HepG2 (cell line): ENCODE data around the gene ZC3H8. TPM values are rescaled to one million over a fixed set of nuclear protein-coding genes. Genes with fewer than 3 reads are reported as not detected.

ENCODE experiments used
- ATRX ChIP-seq: sonication (generic); formaldehyde crosslinking; IDR thresholded peaks from 2 replicates; pipeline ENCODE4 v1.4.0; 2020; ENCODE audit warnings: missing genetic modification reagents, borderline replicate concordance
- CBX5 ChIP-seq: sonication (generic); formaldehyde crosslinking; IDR thresholded peaks from 2 replicates; pipeline ENCODE4 v1.4.0; 2020; ENCODE audit warnings: missing genetic modification reagents, borderline replicate concordance
- CEBPB ChIP-seq: IDR thresholded peaks from 2 replicates; pipeline ENCODE4 v1.6.1; 2011; ENCODE audit warnings: low read depth, low read length, improper control_type of control experiment, borderline replicate concordance
- CREB1 ChIP-seq, 2 experiments: fragments of 450-650 bp in 1 of 2; IDR thresholded peaks; 2 replicates each; pipeline ENCODE4 v1.6.1; 2016 to 2017; ENCODE audit warnings: control low read depth in 1 of 2, mild to moderate bottlenecking in 1 of 2, missing compliant biosample characterization in 1 of 2, missing genetic modification characterization in 1 of 2
- EED ChIP-seq: sonication (generic); formaldehyde crosslinking; IDR thresholded peaks from 2 replicates; pipeline ENCODE4 v1.5.0; 2020; ENCODE audit warnings: mild to moderate bottlenecking, missing genetic modification reagents
- GTF2F1 ChIP-seq: fragments of 150-350 bp; IDR thresholded peaks from 2 replicates; pipeline ENCODE4 v1.6.1; 2014; ENCODE audit warnings: low read length
- HCFC1 ChIP-seq: fragments of 150-350 bp; IDR thresholded peaks from 2 replicates; pipeline ENCODE4 v1.6.1; 2014; ENCODE audit warnings: low read depth, low read length
- KAT2B ChIP-seq: fragments of 150-350 bp; IDR thresholded peaks from 2 replicates; pipeline ENCODE4 v1.6.1; 2014; ENCODE audit warnings: low read depth, low read length, borderline replicate concordance
- KAT8 ChIP-seq: IDR thresholded peaks from 2 replicates; pipeline ENCODE4 v1.6.1; 2016; ENCODE audit warnings: missing genetic modification reagents, missing compliant biosample characterization
- NR2F6 ChIP-seq, 2 experiments: IDR thresholded peaks; 2 replicates each; pipeline ENCODE4 v1.6.1; 2016; ENCODE audit warnings: antibody characterized with exemption in 1 of 2, mild to moderate bottlenecking in 1 of 2
- PRMT3 ChIP-seq: sonication (generic); formaldehyde crosslinking; IDR thresholded peaks from 2 replicates; pipeline ENCODE4 v1.8.1; 2022; ENCODE audit warnings: low read depth, mild to moderate bottlenecking, moderate library complexity, missing genetic modification reagents, borderline replicate concordance
- RAD51 ChIP-seq: fragments of 450-650 bp; IDR thresholded peaks from 2 replicates; pipeline ENCODE4 v1.6.1; 2016; ENCODE audit warnings: borderline replicate concordance
- SOX13 ChIP-seq, 3 experiments: fragments of 450-650 bp in 1 of 3; sonication (generic) in 1 of 3; formaldehyde crosslinking in 1 of 3; IDR thresholded peaks in 2 of 3; conservative IDR thresholded peaks in 1 of 3; 2 replicates each; pipeline versions ENCODE4 v1.5.0 to v1.6.1; 2016 to 2020; ENCODE audit warnings: antibody characterized with exemption in 1 of 3, mild to moderate bottlenecking in 1 of 3, missing compliant biosample characterization in 1 of 3, missing genetic modification reagents in 1 of 3, moderate library complexity in 1 of 3
- TFDP1 ChIP-seq: IDR thresholded peaks from 2 replicates; pipeline ENCODE4 v1.6.1; 2016; ENCODE audit warnings: missing compliant biosample characterization, missing genetic modification reagents, borderline replicate concordance
- WIZ ChIP-seq: sonication (generic); formaldehyde crosslinking; IDR thresholded peaks from 2 replicates; pipeline ENCODE4 v1.5.1; 2020; ENCODE audit warnings: mild to moderate bottlenecking, missing genetic modification reagents
- ZFP36L1 ChIP-seq: sonication (generic); formaldehyde crosslinking; IDR thresholded peaks from 2 replicates; pipeline ENCODE4 v1.8.0; 2022; ENCODE audit warnings: mild to moderate bottlenecking, missing genetic modification reagents, moderate library complexity
- ZNF230 ChIP-seq: sonication (generic); formaldehyde crosslinking; IDR thresholded peaks from 2 replicates; pipeline ENCODE4 v1.4.0; 2020; ENCODE audit warnings: mild to moderate bottlenecking, missing genetic modification reagents
- ZNF33A ChIP-seq: sonication (generic); formaldehyde crosslinking; IDR thresholded peaks from 2 replicates; pipeline ENCODE4 v1.5.1; 2020; ENCODE audit warnings: missing genetic modification reagents, mild to moderate bottlenecking, moderate library complexity, borderline replicate concordance
- ZNF709 ChIP-seq: sonication (generic); formaldehyde crosslinking; IDR thresholded peaks from 2 replicates; pipeline ENCODE4 v1.5.0; 2020; ENCODE audit warnings: mild to moderate bottlenecking, missing genetic modification reagents
- polyA plus RNA-seq, 8 experiments: library from polyadenylated mRNA; depleted of rRNA in 3 of 8; stranded (reverse) in 7 of 8; unstranded in 1 of 8; fragments of >200 nt; fragmentation: Illumina TruSeq in 4 of 8; extraction: Trizol in 4 of 8; gene quantifications; 2 replicates each; pipeline versions ENCODE4 v1.2.1 to v1.2.3, GENCODE V29; 2011 to 2016; ENCODE audit warnings: low read depth in 4 of 8, missing spikeins in 1 of 8, mixed read lengths in 1 of 8; ENCODE audit not compliant: insufficient read depth in 1 of 8
- total RNA-seq, 5 experiments: library from RNA; depleted of rRNA; stranded (reverse); fragments of >200 nt; fragmentation: Illumina TruSeq; extraction: Trizol; gene quantifications; 2 replicates each; pipeline ENCODE4 v1.2.3, GENCODE V29; 2016; ENCODE audit warnings: low read depth in 1 of 5
- TF ChIP-seq, protein P1 (sequence below): sonication (generic); formaldehyde crosslinking; IDR thresholded peaks from 2 replicates; pipeline ENCODE4 v1.5.1; 2020; ENCODE audit warnings: missing genetic modification reagents, mild to moderate bottlenecking, borderline replicate concordance
- TF ChIP-seq, protein P2 (sequence below): sonication (generic); formaldehyde crosslinking; IDR thresholded peaks from 2 replicates; pipeline ENCODE4 v1.4.0; 2020; ENCODE audit warnings: missing genetic modification reagents, borderline replicate concordance
- TF ChIP-seq, protein P3 (sequence below): sonication (generic); formaldehyde crosslinking; IDR thresholded peaks from 2 replicates; pipeline ENCODE4 v1.5.1; 2020; ENCODE audit warnings: missing genetic modification reagents, mild to moderate bottlenecking, borderline replicate concordance

ZC3H8 gene
- total and polyA plus RNA-seq, 2 of the 13 experiments (the other 11 are each of a cell fraction or from before 2014, with no cell fraction given): 4.5 to 17.0 TPM

- TF ChIP-seq CEBPB (peak; percentile 64; the same call in 1 of the 2 replicates), NR2F6 (IDR thresholded peaks at IDR 0.05) (0 out of 2 replicates have a peak, but pooled peaks have one; percentile 10), NR2F6 (CRISPR knock-in tag; IDR thresholded peaks at IDR 0.05) (0 out of 2 replicates have a peak, but pooled peaks have one; percentile 37), WIZ (CRISPR knock-in tag) (no peak), ATRX (CRISPR knock-in tag) (no peak), PRMT3 (no peak), KAT8 (peak; percentile 74), HCFC1 (no peak), RAD51 (no peak), ZNF33A (CRISPR knock-in tag) (no peak), ZNF230 (CRISPR knock-in tag) (no peak), SOX13 (IDR thresholded peaks at IDR 0.05) (no peak), SOX13 (CRISPR knock-in tag; conservative IDR thresholded peaks at IDR 0.05 in 1 of 2, IDR thresholded peaks at IDR 0.05 in 1 of 2) (peak in 1 of 2 experiments; percentile 48; a peak in 1 of 4 replicates), ZNF709 (no peak), EED (CRISPR knock-in tag) (no peak), CBX5 (CRISPR knock-in tag) (peak; percentile 88; the same call in 1 of the 2 replicates), ZFP36L1 (CRISPR knock-in tag) (no peak), TFDP1 (CRISPR knock-in tag) (no peak; the same call in 1 of the 2 replicates), GTF2F1 (no peak), CREB1 (IDR thresholded peaks at IDR 0.05) (no peak), CREB1 (CRISPR knock-in tag; IDR thresholded peaks at IDR 0.05) (no peak), KAT2B (no peak)
- TF ChIP-seq, protein P1, sequence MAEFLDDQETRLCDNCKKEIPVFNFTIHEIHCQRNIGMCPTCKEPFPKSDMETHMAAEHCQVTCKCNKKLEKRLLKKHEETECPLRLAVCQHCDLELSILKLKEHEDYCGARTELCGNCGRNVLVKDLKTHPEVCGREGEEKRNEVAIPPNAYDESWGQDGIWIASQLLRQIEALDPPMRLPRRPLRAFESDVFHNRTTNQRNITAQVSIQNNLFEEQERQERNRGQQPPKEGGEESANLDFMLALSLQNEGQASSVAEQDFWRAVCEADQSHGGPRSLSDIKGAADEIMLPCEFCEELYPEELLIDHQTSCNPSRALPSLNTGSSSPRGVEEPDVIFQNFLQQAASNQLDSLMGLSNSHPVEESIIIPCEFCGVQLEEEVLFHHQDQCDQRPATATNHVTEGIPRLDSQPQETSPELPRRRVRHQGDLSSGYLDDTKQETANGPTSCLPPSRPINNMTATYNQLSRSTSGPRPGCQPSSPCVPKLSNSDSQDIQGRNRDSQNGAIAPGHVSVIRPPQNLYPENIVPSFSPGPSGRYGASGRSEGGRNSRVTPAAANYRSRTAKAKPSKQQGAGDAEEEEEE: no peak
- TF ChIP-seq, protein P2, sequence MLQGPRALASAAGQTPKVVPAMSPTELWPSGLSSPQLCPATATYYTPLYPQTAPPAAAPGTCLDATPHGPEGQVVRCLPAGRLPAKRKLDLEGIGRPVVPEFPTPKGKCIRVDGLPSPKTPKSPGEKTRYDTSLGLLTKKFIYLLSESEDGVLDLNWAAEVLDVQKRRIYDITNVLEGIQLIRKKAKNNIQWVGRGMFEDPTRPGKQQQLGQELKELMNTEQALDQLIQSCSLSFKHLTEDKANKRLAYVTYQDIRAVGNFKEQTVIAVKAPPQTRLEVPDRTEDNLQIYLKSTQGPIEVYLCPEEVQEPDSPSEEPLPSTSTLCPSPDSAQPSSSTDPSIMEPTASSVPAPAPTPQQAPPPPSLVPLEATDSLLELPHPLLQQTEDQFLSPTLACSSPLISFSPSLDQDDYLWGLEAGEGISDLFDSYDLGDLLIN (CRISPR knock-in tag): no peak
- TF ChIP-seq, protein P3, sequence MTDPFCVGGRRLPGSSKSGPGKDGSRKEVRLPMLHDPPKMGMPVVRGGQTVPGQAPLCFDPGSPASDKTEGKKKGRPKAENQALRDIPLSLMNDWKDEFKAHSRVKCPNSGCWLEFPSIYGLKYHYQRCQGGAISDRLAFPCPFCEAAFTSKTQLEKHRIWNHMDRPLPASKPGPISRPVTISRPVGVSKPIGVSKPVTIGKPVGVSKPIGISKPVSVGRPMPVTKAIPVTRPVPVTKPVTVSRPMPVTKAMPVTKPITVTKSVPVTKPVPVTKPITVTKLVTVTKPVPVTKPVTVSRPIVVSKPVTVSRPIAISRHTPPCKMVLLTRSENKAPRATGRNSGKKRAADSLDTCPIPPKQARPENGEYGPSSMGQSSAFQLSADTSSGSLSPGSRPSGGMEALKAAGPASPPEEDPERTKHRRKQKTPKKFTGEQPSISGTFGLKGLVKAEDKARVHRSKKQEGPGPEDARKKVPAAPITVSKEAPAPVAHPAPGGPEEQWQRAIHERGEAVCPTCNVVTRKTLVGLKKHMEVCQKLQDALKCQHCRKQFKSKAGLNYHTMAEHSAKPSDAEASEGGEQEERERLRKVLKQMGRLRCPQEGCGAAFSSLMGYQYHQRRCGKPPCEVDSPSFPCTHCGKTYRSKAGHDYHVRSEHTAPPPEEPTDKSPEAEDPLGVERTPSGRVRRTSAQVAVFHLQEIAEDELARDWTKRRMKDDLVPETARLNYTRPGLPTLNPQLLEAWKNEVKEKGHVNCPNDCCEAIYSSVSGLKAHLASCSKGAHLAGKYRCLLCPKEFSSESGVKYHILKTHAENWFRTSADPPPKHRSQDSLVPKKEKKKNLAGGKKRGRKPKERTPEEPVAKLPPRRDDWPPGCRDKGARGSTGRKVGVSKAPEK (CRISPR knock-in tag): no peak
These were observed 4.9 kb upstream of the ZC3H8 start (continued) for GRCh38 chr2:112259509-112260294.
